ENCODE results near the gene UGCG.

UGCG gene

DNA sequence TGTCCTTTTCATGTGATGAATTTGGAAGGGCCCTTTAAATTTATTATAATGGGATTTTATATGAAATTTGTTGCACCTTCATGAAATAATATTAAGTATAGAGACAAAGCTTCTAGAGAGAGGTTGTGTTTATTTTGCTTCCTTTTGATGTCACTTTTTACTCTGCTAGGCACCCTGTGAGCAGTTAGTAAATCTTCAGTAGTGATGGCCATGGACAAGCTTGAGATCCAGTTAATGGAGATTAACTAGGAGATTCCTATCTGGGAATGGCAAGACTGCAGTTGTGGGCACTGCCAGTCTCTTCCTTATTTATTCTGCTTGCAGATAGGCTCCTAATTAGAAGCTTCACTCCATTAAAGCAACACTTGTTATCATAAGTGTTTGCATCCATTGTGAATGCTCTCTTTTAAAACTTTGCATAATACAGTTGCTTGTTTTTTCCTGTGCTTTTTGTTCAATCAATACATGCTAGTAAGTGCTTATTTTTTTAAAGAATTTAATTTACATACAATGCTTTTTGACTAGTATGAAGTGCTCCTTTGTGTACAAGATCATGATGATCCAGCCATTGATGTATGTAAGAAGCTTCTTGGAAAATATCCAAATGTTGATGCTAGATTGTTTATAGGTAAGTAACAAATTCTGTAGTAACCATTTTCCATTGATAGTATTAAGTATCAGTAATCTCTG lies 25.9 kb downstream of the UGCG start:
- no peak overlapping the region for H3K4me3 ChIP-seq (ENCODE audit: low read depth, low read length)
- no peak for TF ChIP-seq CTCF (IDR thresholded peaks at IDR 0.05; ENCODE audit: low read depth, low read length)

- TF ChIP-seq CTCF (IDR thresholded peaks at IDR 0.05; ENCODE audit: low read depth, low read length) = no peak
- no peak overlapping the region for H3K4me3 ChIP-seq (ENCODE audit: low read depth, low read length)
Observed at GRCh38 chr9:111924281-111924680, 27.7 kb downstream of the UGCG start.

DNA sequence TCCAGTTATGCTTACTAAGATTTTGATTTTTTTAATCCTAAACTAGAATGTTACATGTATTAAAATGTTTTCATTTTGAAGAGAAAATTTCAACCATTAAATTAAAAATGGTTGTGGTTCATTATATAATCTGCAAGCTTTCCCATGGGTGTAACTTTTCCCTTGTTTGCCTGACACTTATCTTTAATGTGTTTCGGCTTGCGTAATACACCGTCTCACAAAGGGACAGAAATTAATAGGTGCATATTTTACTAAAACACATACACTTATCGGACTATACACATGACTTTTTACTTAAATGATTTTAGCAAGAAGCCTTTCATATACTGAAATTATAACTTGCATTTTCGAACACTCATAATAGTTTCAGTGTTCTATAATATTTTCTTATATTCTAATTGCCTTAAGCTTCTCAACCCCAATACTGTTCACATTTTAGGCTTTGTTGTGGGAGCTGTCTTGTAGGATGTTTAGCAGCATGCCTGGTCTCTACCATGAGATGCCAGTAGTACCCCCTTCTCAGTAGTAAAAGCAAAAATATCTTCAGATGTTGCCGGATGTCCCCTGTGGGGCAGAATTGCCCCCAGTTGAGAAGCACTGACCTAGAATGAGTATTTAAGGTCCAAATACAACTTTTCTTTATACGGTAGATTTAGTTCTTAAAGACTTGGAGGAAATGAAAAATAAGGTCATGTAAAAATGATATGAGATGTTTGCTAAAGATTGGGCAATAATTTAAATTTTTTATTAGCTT lies 28.6 kb downstream of the UGCG start:
- H3K4me3 ChIP-seq (ENCODE audit: low read depth, low read length) = no peak overlapping the region
- no peak for TF ChIP-seq CTCF (IDR thresholded peaks at IDR 0.05; ENCODE audit: low read depth, low read length)

- H3K4me3 ChIP-seq (ENCODE audit: low read depth, low read length) = no peak overlapping the region
- no peak for TF ChIP-seq CTCF (IDR thresholded peaks at IDR 0.05; ENCODE audit: low read depth, low read length)
Observed at GRCh38 chr9:111925784-111926183, 29.2 kb downstream of the UGCG start.

DNA sequence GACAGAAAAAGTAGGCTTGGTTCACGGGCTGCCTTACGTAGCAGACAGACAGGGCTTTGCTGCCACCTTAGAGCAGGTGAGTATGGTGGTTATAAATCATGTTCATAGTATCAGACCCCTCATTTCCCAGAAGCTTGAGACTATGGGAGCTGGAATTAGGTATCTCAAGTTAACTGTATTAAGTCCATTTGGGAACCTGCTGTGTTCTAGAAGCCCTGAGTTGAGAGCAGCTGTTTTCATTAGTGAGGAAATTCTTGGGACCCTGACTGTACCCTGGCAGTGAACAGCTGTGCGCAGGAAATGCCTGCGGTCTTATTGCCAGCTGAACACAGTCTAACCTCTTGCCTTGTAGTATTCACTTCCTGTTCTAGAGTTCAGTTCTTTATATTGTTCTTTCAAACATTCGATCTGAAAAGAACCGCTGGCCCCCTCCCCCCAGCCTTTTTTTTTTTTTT lies 29.8 kb downstream of the UGCG start:
- no peak overlapping the region for H3K4me3 ChIP-seq (ENCODE audit: low read depth, low read length)

DNA sequence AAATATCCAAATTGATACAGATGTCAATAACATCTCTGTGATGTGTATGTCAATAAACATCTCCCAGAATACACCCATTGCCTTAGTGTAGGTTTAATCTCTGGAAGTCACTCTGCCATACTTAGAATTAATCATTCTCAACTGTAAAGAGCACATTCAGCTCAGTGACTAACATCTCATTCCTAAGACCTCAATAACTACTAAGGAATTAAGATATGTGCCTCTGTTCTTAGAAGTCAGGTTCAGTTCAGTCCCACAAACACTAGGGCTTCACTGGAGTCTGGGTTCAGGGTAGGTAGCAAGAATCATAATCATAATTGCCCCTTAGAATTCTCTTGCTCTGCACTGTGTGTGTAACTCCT lies 31.7 kb downstream of the UGCG start:
- TF ChIP-seq CTCF (IDR thresholded peaks at IDR 0.05; ENCODE audit: low read depth, low read length) = no peak
- H3K4me3 ChIP-seq (ENCODE audit: low read depth, low read length) = no peak overlapping the region

More for the DNA sequence above, 29.8 kb downstream of the UGCG start:
- no peak for TF ChIP-seq CTCF (IDR thresholded peaks at IDR 0.05; ENCODE audit: low read depth, low read length)

DNA sequence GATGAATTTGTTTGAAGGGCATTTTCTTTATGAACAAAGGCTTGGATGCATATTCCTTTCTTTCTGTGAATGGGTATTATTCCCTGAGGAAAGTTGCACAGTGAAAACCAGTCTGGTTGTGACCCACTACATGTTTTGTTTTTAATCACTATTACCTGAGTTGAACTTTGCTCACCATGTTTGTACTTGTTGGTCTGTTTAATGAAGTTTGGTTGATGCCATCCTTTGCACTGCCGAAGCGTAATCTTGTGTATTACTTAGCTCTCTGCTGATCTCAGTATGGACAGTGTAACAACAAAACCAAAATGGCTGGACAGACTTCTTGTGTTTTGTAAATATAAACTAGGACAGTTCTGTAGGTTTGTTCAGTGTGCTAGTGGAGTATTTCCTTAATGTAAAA lies 38.1 kb downstream of the UGCG start:
- TF ChIP-seq CTCF (IDR thresholded peaks at IDR 0.05; ENCODE audit: low read depth, low read length) = no peak

More for the DNA sequence above, 38.1 kb downstream of the UGCG start:
- no peak overlapping the region for H3K4me3 ChIP-seq (ENCODE audit: low read depth, low read length)

All from WI38 (cell line).